Measurements from ENCODE around the gene KSR1.
"Not testable (repeated sequence)": the region's sequence is repeated elsewhere in the genome, so short reads cannot be mapped to it uniquely, and the experiment has no call there.

KSR1 gene

GRCh38 chr17:27667656-27668487 lies 211.6 kb downstream of the KSR1 start:
- Mint-ChIP-seq H3K27ac (no peak overlapping the region), H3K4me1 (ENCODE audit: low read depth) (no peaks in the 10 kb centered on the region), H3K4me3 (no peak overlapping the region), H3K27me3 (ENCODE audit: low read depth) (no peaks in the 10 kb centered on the region), H3K9me3 (no peaks in the 10 kb centered on the region), H3K36me3 (ENCODE audit: low read depth) (no peaks in the 10 kb centered on the region)

- H3K36me3 Mint-ChIP-seq (ENCODE audit: low read depth): no peaks in the 10 kb centered on the region
- H3K4me1 Mint-ChIP-seq (ENCODE audit: low read depth): no peaks in the 10 kb centered on the region
- no peaks in the 10 kb centered on the region for H3K27me3 Mint-ChIP-seq (ENCODE audit: low read depth)
- no peak overlapping the region for H3K27ac Mint-ChIP-seq
- H3K4me3 Mint-ChIP-seq: no peak overlapping the region
- no peaks in the 10 kb centered on the region for H3K9me3 Mint-ChIP-seq
Measured at GRCh38 chr17:27668488-27668823, 212.2 kb downstream of the KSR1 start.

- H3K36me3 Mint-ChIP-seq (ENCODE audit: low read depth): no peaks in the 10 kb centered on the region
- H3K4me1 Mint-ChIP-seq (ENCODE audit: low read depth): no peaks in the 10 kb centered on the region
- H3K27me3 Mint-ChIP-seq (ENCODE audit: low read depth): no peaks in the 10 kb centered on the region
- no peak overlapping the region for H3K4me3 Mint-ChIP-seq
- no peak overlapping the region for H3K27ac Mint-ChIP-seq
- H3K9me3 Mint-ChIP-seq: no peaks in the 10 kb centered on the region
Measured at GRCh38 chr17:27669136-27669535, 212.9 kb downstream of the KSR1 start.

- H3K9me3 Mint-ChIP-seq: no peaks in the 10 kb centered on the region
- no peaks in the 10 kb centered on the region for H3K27me3 Mint-ChIP-seq (ENCODE audit: low read depth)
- H3K4me3 Mint-ChIP-seq: no peak overlapping the region
- H3K4me1 Mint-ChIP-seq (ENCODE audit: low read depth): no peaks in the 10 kb centered on the region
- no peak overlapping the region for H3K27ac Mint-ChIP-seq
- no peaks in the 10 kb centered on the region for H3K36me3 Mint-ChIP-seq (ENCODE audit: low read depth)
Measured at GRCh38 chr17:27669850-27670249, 213.6 kb downstream of the KSR1 start.

- H3K4me3 Mint-ChIP-seq: no peak overlapping the region
- no peaks in the 10 kb centered on the region for H3K9me3 Mint-ChIP-seq
- H3K36me3 Mint-ChIP-seq (ENCODE audit: low read depth): no peaks in the 10 kb centered on the region
- H3K27ac Mint-ChIP-seq: no peak overlapping the region
- H3K27me3 Mint-ChIP-seq (ENCODE audit: low read depth): no peaks in the 10 kb centered on the region
- H3K4me1 Mint-ChIP-seq (ENCODE audit: low read depth): no peaks in the 10 kb centered on the region
Measured at GRCh38 chr17:27670791-27671590, 214.7 kb downstream of the KSR1 start.

GRCh38 chr17:27671591-27671910 lies 215.3 kb downstream of the KSR1 start:
- H3K27me3 Mint-ChIP-seq (ENCODE audit: low read depth): no peaks in the 10 kb centered on the region
- H3K36me3 Mint-ChIP-seq (ENCODE audit: low read depth): no peaks in the 10 kb centered on the region
- no peak overlapping the region for H3K4me3 Mint-ChIP-seq
- no peak overlapping the region for H3K27ac Mint-ChIP-seq
- no peaks in the 10 kb centered on the region for H3K4me1 Mint-ChIP-seq (ENCODE audit: low read depth)
- H3K9me3 Mint-ChIP-seq: no peaks in the 10 kb centered on the region

GRCh38 chr17:27671977-27672480 lies 215.8 kb downstream of the KSR1 start:
- H3K9me3 Mint-ChIP-seq, H3K27ac Mint-ChIP-seq, H3K4me3 Mint-ChIP-seq: not testable (repeated sequence)

GRCh38 chr17:27674335-27674734 lies 218.1 kb downstream of the KSR1 start:
- no peak overlapping the region for H3K4me3 Mint-ChIP-seq
- H3K27ac Mint-ChIP-seq: no peak overlapping the region
- no peaks in the 10 kb centered on the region for H3K36me3 Mint-ChIP-seq (ENCODE audit: low read depth)
- peaks cover 12% of the 10 kb centered on the region for H3K27me3 Mint-ChIP-seq (ENCODE audit: low read depth)
- no peaks in the 10 kb centered on the region for H3K9me3 Mint-ChIP-seq
- H3K4me1 Mint-ChIP-seq (ENCODE audit: low read depth): no peaks in the 10 kb centered on the region

More at GRCh38 chr17:27671977-27672480, 215.8 kb downstream of the KSR1 start:
- H3K36me3 Mint-ChIP-seq (ENCODE audit: low read depth); H3K27me3 Mint-ChIP-seq (ENCODE audit: low read depth); H3K4me1 Mint-ChIP-seq (ENCODE audit: low read depth): not testable (repeated sequence)

All from T-helper 1 cell treated with Interleukin-12 subunit alpha and Interleukin-12 subunit beta and Interleukin-4 antibody, amounts not matched to agents 30 μg/mL and 1 μg/mL, for 36 hours (primary cell).